ENCODE measurements around the gene UTS2R. TPM values are rescaled to one million over a fixed set of nuclear protein-coding genes. Genes with fewer than 3 reads are reported as not detected.

Gene UTS2R
- total RNA-seq, 6 donors from 2014 or later: 0.39 TPM; not detected in 5

DNA sequence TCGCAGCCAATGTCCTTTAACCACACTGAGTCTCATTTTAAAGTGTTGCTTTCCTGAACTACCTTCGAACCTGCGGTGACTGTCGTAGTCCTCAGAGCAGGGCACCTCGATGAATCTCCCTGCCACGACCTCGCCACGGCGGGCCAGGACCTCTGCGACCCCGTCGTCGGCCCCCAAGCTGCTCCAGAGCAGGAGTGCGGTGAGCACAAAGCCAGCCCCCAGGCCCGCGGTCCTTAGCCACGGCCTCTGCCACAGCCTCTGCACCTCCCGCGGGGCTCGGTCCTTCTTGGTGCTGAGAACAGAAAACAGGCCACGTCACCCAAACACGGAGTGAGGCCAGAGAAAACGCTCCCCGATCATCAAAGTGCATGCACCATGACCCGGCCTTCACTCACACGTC is 43.8 kb downstream of the UTS2R start:
- 94 to 95% methylated on average over 19 to 26 of the region's 26 CpGs for WGBS, 2 donors
- TF ChIP-seq EP300 (IDR thresholded peaks at IDR 0.05): no peak
- TF ChIP-seq, protein P1, sequence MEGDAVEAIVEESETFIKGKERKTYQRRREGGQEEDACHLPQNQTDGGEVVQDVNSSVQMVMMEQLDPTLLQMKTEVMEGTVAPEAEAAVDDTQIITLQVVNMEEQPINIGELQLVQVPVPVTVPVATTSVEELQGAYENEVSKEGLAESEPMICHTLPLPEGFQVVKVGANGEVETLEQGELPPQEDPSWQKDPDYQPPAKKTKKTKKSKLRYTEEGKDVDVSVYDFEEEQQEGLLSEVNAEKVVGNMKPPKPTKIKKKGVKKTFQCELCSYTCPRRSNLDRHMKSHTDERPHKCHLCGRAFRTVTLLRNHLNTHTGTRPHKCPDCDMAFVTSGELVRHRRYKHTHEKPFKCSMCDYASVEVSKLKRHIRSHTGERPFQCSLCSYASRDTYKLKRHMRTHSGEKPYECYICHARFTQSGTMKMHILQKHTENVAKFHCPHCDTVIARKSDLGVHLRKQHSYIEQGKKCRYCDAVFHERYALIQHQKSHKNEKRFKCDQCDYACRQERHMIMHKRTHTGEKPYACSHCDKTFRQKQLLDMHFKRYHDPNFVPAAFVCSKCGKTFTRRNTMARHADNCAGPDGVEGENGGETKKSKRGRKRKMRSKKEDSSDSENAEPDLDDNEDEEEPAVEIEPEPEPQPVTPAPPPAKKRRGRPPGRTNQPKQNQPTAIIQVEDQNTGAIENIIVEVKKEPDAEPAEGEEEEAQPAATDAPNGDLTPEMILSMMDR (IDR thresholded peaks at IDR 0.05): no peak
- no peak for TF ChIP-seq POLR2A (IDR thresholded peaks at IDR 0.05)
- TF ChIP-seq POLR2AphosphoS5 (IDR thresholded peaks at IDR 0.05): no peak
- Histone ChIP-seq H3K4me3 (no peak overlapping the region), H3K27me3 (no peaks in the 10 kb centered on the region), H3K36me3 (peaks cover 0 to 17% (median 0%) of the 10 kb centered on the region in 4 donors), H3K4me1 (peaks cover 19 to 26% (median 23%) of the 10 kb centered on the region in 4 donors), H3K27ac (no peak overlapping the region), H3K9me3 (no peaks in the 10 kb centered on the region)
- DNase-seq (peak in 1 of 2 donors; percentile 74), ATAC-seq (ENCODE audit: low FRiP score in 2 of 2) (no peak)

DNA sequence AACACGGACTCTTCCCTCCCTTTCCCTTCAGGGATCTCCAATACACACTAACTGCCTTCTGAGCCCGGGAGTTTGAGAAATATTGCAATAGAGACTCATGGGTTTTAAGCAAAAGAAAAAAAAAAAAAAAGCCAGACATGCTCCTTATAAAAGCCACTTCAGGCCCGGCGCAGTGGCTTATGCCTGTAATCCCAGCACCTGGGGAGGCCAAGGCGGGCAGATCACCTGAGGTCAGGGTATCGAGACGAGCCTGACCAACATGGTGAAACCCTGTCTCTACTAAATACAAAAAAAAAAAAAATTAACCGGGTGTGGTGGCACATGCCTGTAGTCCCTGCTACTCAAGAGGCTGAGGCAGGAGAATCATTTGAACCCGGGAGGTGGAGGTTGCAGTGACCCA is 44.2 kb downstream of the UTS2R start:
- WGBS, 2 donors: 91 to 92% methylated on average over 9 of the region's 9 CpGs
- no peak overlapping the region for H3K27ac ChIP-seq
- TF ChIP-seq EP300 (IDR thresholded peaks at IDR 0.05) (no peak), POLR2AphosphoS5 (IDR thresholded peaks at IDR 0.05) (no peak), POLR2A (IDR thresholded peaks at IDR 0.05) (no peak)
- TF ChIP-seq, protein P1 (IDR thresholded peaks at IDR 0.05): no peak
- DNase-seq (no peak), ATAC-seq (ENCODE audit: low FRiP score in 2 of 2) (no peak)
- H3K27me3 ChIP-seq: no peaks in the 10 kb centered on the region
- H3K36me3 ChIP-seq: peaks cover 0 to 21% (median 0%) of the 10 kb centered on the region in 4 donors
- H3K4me1 ChIP-seq: peaks cover 19 to 26% (median 23%) of the 10 kb centered on the region in 4 donors
- H3K4me3 ChIP-seq: no peak overlapping the region
- no peaks in the 10 kb centered on the region for H3K9me3 ChIP-seq

DNA sequence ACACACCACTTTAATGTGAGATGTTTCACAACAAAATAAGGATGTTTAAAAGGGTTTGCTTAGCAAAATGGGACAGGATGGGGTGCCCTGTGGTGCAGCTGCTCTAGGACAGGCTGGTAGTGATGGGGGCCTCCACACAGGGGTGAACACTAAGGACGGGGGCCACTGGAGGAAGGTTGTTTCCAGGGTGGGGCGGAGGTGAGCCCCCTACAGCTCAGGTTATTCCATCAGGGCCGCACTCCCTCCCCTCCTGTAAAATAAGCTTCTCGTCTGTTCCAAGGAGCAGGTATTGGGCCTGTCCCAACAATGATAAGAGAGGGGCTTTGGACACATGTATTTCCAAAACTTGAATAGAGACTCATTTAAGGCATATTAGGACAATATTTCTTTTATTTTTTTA is 44.7 kb downstream of the UTS2R start:
- no peak for DNase-seq
- peaks cover 0 to 22% (median 0%) of the 10 kb centered on the region in 4 donors for H3K36me3 ChIP-seq
- peaks cover 19 to 26% (median 23%) of the 10 kb centered on the region in 4 donors for H3K4me1 ChIP-seq
- no peaks in the 10 kb centered on the region for H3K27me3 ChIP-seq
- no peak overlapping the region for H3K4me3 ChIP-seq
- no peak for ATAC-seq (ENCODE audit: low FRiP score in 2 of 2)
- no peaks in the 10 kb centered on the region for H3K9me3 ChIP-seq
- TF ChIP-seq EP300 (IDR thresholded peaks at IDR 0.05) (no peak), POLR2A (IDR thresholded peaks at IDR 0.05) (no peak)
- TF ChIP-seq, protein P1 (IDR thresholded peaks at IDR 0.05): no peak
- H3K27ac ChIP-seq: no peak overlapping the region
- 91 to 98% methylated on average over 4 of the region's 4 CpGs for WGBS, 2 donors

DNA sequence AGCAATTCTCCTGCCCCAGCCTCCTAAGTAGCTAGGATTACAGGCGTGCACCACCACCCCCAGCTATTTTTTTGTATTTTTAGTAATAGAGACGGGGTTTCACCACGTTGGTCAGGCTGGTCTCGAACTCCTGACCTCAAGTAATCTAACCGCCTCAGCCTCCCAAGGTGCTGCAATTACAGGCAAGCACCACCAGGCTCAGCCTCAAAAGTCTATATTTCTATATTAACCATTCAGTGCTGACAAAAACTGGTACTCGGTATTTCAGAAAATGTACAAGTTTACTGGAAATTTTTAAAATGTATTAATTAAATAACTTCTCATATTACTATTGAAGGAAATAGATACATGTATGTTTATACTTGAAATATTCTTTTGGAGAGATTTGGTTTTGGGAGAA is 45.2 kb downstream of the UTS2R start:
- no peak overlapping the region for H3K27ac ChIP-seq
- DNase-seq (no peak), ATAC-seq (ENCODE audit: low FRiP score in 2 of 2) (no peak)
- H3K27me3 ChIP-seq: no peaks in the 10 kb centered on the region
- H3K36me3 ChIP-seq: peaks cover 0 to 22% (median 0%) of the 10 kb centered on the region in 4 donors
- WGBS, 2 donors: 92 to 96% methylated on average over 6 of the region's 6 CpGs
- H3K9me3 ChIP-seq: no peaks in the 10 kb centered on the region
- no peak overlapping the region for H3K4me3 ChIP-seq
- TF ChIP-seq POLR2AphosphoS5 (IDR thresholded peaks at IDR 0.05) (no peak), EP300 (IDR thresholded peaks at IDR 0.05) (no peak), POLR2A (IDR thresholded peaks at IDR 0.05) (no peak)
- TF ChIP-seq, protein P1 (IDR thresholded peaks at IDR 0.05): no peak
- peaks cover 19 to 26% (median 23%) of the 10 kb centered on the region in 4 donors for H3K4me1 ChIP-seq

All from upper lobe of left lung (tissue), 6 donors.